OCI-LY7 (cell line): ENCODE data around the gene ARFGEF2. TPM values are rescaled to one million over a fixed set of nuclear protein-coding genes. Genes with fewer than 3 reads are reported as not detected.
"Not testable (repeated sequence)": the region's sequence is repeated elsewhere in the genome, so short reads cannot be mapped to it uniquely, and the experiment has no call there.

ENCODE experiments used
- BruUV-seq: library from RNA; stranded (reverse); fragments of 400-500 nt; replicated peaks from 2 replicates; lab custom pipeline; 2021; lab: Mats Ljungman, UMichigan
- CTCF ChIA-PET: fragments of 300-600 bp; sonication (Branson Sonifier 250); formaldehyde crosslinking; loops from one replicate; lab custom pipeline; 2022; ENCODE audit warnings: antibody characterized with exemption; ENCODE audit not compliant: unreplicated experiment; lab: Charles Lee
- POLR2A ChIA-PET: fragments of 300-600 bp; sonication (Branson Sonifier 250); formaldehyde crosslinking; loops from one replicate; lab custom pipeline; 2022; ENCODE audit warnings: antibody characterized with exemption; lab: Charles Lee
- DNase-seq: peaks from one replicate; pipeline ENCODE4 v3.0.0-alpha.2; 2015; ENCODE audit warnings: low spot score
- H2AFZ ChIP-seq: fragments of 200-600 bp; sonication (generic), shearing (Covaris generic); 2 replicates; pipeline ENCODE4 v1.6.1; 2014; ENCODE audit warnings: mild to moderate bottlenecking, antibody characterized with exemption, low read length, moderate library complexity
- H3K27ac ChIP-seq: fragments of 200-600 bp; sonication (generic); 2 replicates; pipeline ENCODE4 v1.5.1; 2014; ENCODE audit warnings: mixed run types, low read depth, mild to moderate bottlenecking, moderate library complexity, low read length, inconsistent platforms; ENCODE audit not compliant: poor library complexity, severe bottlenecking
- H3K36me3 ChIP-seq: fragments of 200-600 bp; sonication (generic); 2 replicates; pipeline ENCODE4 v1.6.1; 2014; ENCODE audit warnings: mild to moderate bottlenecking, antibody characterized with exemption, low read length, moderate library complexity, mixed read lengths; ENCODE audit not compliant: insufficient read depth
- H3K4me1 ChIP-seq: fragments of 200-600 bp; sonication (generic); 2 replicates; pipeline ENCODE4 v1.5.1; 2014; ENCODE audit warnings: mild to moderate bottlenecking, low read length; ENCODE audit not compliant: insufficient read depth, poor library complexity, severe bottlenecking
- H3K4me2 ChIP-seq: fragments of 200-600 bp; sonication (generic); 2 replicates; pipeline ENCODE4 v1.6.1; 2014; ENCODE audit warnings: mild to moderate bottlenecking, low read length
- H3K4me3 ChIP-seq: fragments of 200-600 bp; sonication (generic); 2 replicates; pipeline ENCODE4 v1.5.1; 2014; ENCODE audit warnings: mild to moderate bottlenecking, low read depth, low read length; ENCODE audit not compliant: poor library complexity, severe bottlenecking
- H3K79me2 ChIP-seq: fragments of 200-600 bp; sonication (generic); 2 replicates; pipeline ENCODE4 v1.6.1; 2016; ENCODE audit warnings: low read depth, mild to moderate bottlenecking, low read length, moderate library complexity, mixed read lengths; ENCODE audit not compliant: insufficient read depth
- H3K9me2 ChIP-seq: fragments of 200-600 bp; sonication (generic); 2 replicates; pipeline ENCODE4 v1.6.1; 2016; ENCODE audit warnings: mild to moderate bottlenecking, low read length, mixed read lengths; ENCODE audit not compliant: insufficient read depth
- H3K9me3 ChIP-seq: fragments of 200-600 bp; sonication (generic); 2 replicates; pipeline ENCODE4 v1.6.1; 2014; ENCODE audit warnings: mild to moderate bottlenecking, mixed run types, low read length, mixed read lengths
- H4K20me1 ChIP-seq: fragments of 200-600 bp; sonication (generic); 2 replicates; pipeline ENCODE4 v1.6.1; 2014; ENCODE audit warnings: mild to moderate bottlenecking, antibody characterized with exemption, low read length, moderate library complexity, mixed read lengths; ENCODE audit not compliant: insufficient read depth
- EZH2phosphoT487 ChIP-seq: fragments of 200-600 bp; sonication (generic); IDR thresholded peaks from 2 replicates; pipeline ENCODE4 v1.6.1; 2018; ENCODE audit warnings: low read depth, borderline replicate concordance, mild to moderate bottlenecking, mixed run types, antibody characterized with exemption, low read length, moderate library complexity, mixed read lengths
- intact Hi-C: fragments of 100-400 bp; cut with micrococcal nuclease; formaldehyde crosslinking; loops from one replicate; pipeline ENCODE4 v1.10.0; 2022; ENCODE audit not compliant: unreplicated experiment
- small RNA-seq: library from RNA; depleted of rRNA; stranded (forward); fragments of <200 nt; gene quantifications from one replicate; pipeline ENCODE3, GENCODE V24; 2014
- total RNA-seq, 2 experiments: library from RNA; depleted of rRNA in 1 of 2; stranded (reverse); fragments of >200 nt in 1 of 2; shearing (Covaris generic) in 1 of 2; gene quantifications; 2 replicates each; pipeline ENCODE4 v1.2.3, GENCODE V29; 2014 to 2022
- TF ChIP-seq, protein P1 (sequence below): fragments of 200-600 bp; sonication (generic); conservative IDR thresholded peaks from 2 replicates; pipeline ENCODE4 v1.5.1; 2014; ENCODE audit warnings: mild to moderate bottlenecking, antibody characterized with exemption, low read length, moderate library complexity, mixed read lengths

ARFGEF2 gene
- total RNA-seq, 2 experiments from 2014 or later = 23.4 to 42.1 TPM

- H4K20me1 ChIP-seq = no peaks in the 10 kb centered on the region
- DNase-seq = no peak
- H2AFZ ChIP-seq = no peak overlapping the region
- H3K79me2 ChIP-seq = no peaks in the 10 kb centered on the region
- H3K4me2 ChIP-seq = no peak overlapping the region
- intact Hi-C loops = no loop called here
- ChIA-PET POLR2A (interaction anchor here (0.5 kb wide), 1 partner anchor 240 kb away, joined by 3 read pairs; no protein-coding TSS in a partner anchor), CTCF (no interaction called here)
- BruUV-seq = no TSS peak
- no peaks in the 10 kb centered on the region for H3K4me1 ChIP-seq
- TF ChIP-seq, protein P1, sequence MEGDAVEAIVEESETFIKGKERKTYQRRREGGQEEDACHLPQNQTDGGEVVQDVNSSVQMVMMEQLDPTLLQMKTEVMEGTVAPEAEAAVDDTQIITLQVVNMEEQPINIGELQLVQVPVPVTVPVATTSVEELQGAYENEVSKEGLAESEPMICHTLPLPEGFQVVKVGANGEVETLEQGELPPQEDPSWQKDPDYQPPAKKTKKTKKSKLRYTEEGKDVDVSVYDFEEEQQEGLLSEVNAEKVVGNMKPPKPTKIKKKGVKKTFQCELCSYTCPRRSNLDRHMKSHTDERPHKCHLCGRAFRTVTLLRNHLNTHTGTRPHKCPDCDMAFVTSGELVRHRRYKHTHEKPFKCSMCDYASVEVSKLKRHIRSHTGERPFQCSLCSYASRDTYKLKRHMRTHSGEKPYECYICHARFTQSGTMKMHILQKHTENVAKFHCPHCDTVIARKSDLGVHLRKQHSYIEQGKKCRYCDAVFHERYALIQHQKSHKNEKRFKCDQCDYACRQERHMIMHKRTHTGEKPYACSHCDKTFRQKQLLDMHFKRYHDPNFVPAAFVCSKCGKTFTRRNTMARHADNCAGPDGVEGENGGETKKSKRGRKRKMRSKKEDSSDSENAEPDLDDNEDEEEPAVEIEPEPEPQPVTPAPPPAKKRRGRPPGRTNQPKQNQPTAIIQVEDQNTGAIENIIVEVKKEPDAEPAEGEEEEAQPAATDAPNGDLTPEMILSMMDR = no peak
- TF ChIP-seq EZH2phosphoT487 = no peak
- no peak overlapping the region for H3K27ac ChIP-seq
- no peaks in the 10 kb centered on the region for H3K9me3 ChIP-seq
- H3K4me3 ChIP-seq = no peak overlapping the region
- no peaks in the 10 kb centered on the region for H3K9me2 ChIP-seq
- H3K36me3 ChIP-seq = peaks cover 97% of the 10 kb centered on the region
Measured at GRCh38 chr20:49078310-49078709, 156.8 kb downstream of the ARFGEF2 start.

DNA sequence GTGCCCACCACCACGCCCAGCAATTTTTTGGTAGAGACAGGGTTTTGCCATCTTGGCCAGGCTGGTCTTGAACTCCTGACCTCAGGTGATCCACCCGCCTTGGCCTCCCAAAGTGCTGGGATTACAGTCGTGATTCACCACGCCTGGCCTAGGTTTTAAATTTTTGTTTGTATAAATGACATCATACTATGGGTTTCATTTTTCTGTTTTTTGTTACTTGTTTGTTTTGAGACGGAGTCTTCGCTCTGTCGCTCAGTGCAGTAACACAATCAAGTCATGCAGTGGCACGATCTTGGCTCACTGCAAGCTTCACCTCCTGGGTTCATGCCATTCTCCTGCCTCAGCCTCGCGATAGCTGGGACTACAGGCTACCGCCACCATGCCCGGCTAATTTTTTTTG, 160.8 kb downstream of the ARFGEF2 start:
- POLR2A ChIA-PET = not testable (repeated sequence)

More for the DNA sequence above, 160.8 kb downstream of the ARFGEF2 start:
- H4K20me1 ChIP-seq, H3K4me1 ChIP-seq, H2AFZ ChIP-seq, H3K9me3 ChIP-seq, H3K27ac ChIP-seq, H3K4me2 ChIP-seq, H3K4me3 ChIP-seq, H3K79me2 ChIP-seq, DNase-seq, BruUV-seq, H3K9me2 ChIP-seq, CTCF ChIA-PET: not testable (repeated sequence)
- intact Hi-C loops = loop anchor here (5.0 kb wide), 1 partner anchor 65 kb away; no protein-coding TSS in a partner anchor
- peaks cover 99% of the 10 kb centered on the region for H3K36me3 ChIP-seq

Small RNAs within 50 kb of the gene (small RNA-seq; reads per million reads assigned to genes)
- not detected for gene SNAP23P1

Other genes with a start within 250 kb of the ARFGEF2 start
- gene PREX1, start 93.7 kb upstream of the ARFGEF2 start, total RNA-seq (2014; rRNA removed; shearing (Covaris generic)) = 20.2 and 25.3 TPM in 2 replicates
- gene PREX1, start 93.7 kb upstream of the ARFGEF2 start, total RNA-seq (2022) = 20.7 and 24.7 TPM in 2 replicates
- 90.2 and 104 TPM in 2 replicates for gene CSE1L, start 124.6 kb downstream of the ARFGEF2 start, total RNA-seq (2014; rRNA removed; shearing (Covaris generic))
- gene CSE1L, start 124.6 kb downstream of the ARFGEF2 start, total RNA-seq (2022) = 144 and 145 TPM in 2 replicates